HepG2 (cell line): ENCODE data around the gene CFAP99.

Source experiments
- EHMT2 ChIP-seq: fragments of 200-600 bp; sonication (generic); IDR thresholded peaks from 2 replicates; pipeline ENCODE4 v1.7.0; 2017; ENCODE audit warnings: antibody characterized with exemption, low read depth, low read length, borderline replicate concordance
- MEIS2 ChIP-seq: sonication (generic); formaldehyde crosslinking; IDR thresholded peaks from 2 replicates; pipeline ENCODE4 v1.9.0; 2021; ENCODE audit warnings: mild to moderate bottlenecking, missing genetic modification reagents
- ZNF20 ChIP-seq: sonication (generic); formaldehyde crosslinking; IDR thresholded peaks from 2 replicates; pipeline ENCODE4 v1.4.0; 2020; ENCODE audit warnings: mild to moderate bottlenecking, moderate library complexity, missing genetic modification reagents
- ZNF644 ChIP-seq: IDR thresholded peaks from 2 replicates; pipeline ENCODE4 v1.6.1; 2016; ENCODE audit warnings: low read depth
- ZSCAN25 ChIP-seq: sonication (generic); formaldehyde crosslinking; IDR thresholded peaks from 2 replicates; pipeline ENCODE4 v1.8.0; 2022; ENCODE audit warnings: mild to moderate bottlenecking, missing genetic modification reagents
- TF ChIP-seq, protein P1 (sequence below): sonication (generic); formaldehyde crosslinking; IDR thresholded peaks from 2 replicates; pipeline ENCODE4 v1.4.0; 2020; ENCODE audit warnings: mild to moderate bottlenecking, missing genetic modification reagents, borderline replicate concordance

DNA sequence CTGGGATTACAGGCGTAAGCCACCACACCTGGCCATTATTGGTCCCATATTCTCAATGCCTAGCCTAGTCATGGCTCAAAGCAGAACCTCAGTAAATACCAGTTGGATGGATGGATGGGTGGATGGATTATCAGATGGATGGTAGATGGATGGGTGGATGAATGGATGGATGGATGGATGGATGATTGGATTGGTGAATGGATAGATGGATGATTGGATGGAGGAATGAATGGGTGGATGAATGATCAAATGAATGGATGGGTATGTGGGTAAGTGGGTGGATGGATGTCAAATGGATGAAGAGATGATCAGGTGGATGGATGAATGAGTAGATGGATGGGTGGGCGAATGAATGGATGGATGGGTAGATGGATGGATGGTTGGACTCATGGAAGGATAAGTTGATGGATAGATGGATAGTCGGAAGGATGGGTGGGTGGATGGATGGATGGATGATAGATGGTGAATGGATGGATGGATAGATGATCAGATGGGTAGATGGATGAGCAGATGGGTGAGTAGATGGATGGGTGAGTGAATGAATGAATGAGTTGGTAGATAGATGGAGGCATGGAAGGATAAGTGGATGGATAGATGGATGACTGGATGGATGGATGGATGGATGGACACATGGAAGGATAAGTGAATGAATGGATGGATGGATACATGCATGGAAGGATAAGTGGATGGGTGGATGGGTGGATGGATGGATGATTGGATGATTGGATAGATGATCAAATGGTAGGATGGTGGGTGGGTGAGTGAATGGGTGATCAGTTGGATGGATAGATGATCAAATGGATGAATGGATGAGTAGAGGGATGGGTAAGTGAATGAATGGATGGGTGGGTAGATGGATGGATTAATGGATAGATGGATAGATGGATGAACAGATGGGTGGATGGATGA lies 28.2 kb downstream of the CFAP99 start:
- TF ChIP-seq ZNF20 (CRISPR knock-in tag) (no peak), MEIS2 (CRISPR knock-in tag) (no peak), ZNF644 (CRISPR knock-in tag) (no peak), EHMT2 (no peak), ZSCAN25 (CRISPR knock-in tag) (no peak)
- TF ChIP-seq, protein P1, sequence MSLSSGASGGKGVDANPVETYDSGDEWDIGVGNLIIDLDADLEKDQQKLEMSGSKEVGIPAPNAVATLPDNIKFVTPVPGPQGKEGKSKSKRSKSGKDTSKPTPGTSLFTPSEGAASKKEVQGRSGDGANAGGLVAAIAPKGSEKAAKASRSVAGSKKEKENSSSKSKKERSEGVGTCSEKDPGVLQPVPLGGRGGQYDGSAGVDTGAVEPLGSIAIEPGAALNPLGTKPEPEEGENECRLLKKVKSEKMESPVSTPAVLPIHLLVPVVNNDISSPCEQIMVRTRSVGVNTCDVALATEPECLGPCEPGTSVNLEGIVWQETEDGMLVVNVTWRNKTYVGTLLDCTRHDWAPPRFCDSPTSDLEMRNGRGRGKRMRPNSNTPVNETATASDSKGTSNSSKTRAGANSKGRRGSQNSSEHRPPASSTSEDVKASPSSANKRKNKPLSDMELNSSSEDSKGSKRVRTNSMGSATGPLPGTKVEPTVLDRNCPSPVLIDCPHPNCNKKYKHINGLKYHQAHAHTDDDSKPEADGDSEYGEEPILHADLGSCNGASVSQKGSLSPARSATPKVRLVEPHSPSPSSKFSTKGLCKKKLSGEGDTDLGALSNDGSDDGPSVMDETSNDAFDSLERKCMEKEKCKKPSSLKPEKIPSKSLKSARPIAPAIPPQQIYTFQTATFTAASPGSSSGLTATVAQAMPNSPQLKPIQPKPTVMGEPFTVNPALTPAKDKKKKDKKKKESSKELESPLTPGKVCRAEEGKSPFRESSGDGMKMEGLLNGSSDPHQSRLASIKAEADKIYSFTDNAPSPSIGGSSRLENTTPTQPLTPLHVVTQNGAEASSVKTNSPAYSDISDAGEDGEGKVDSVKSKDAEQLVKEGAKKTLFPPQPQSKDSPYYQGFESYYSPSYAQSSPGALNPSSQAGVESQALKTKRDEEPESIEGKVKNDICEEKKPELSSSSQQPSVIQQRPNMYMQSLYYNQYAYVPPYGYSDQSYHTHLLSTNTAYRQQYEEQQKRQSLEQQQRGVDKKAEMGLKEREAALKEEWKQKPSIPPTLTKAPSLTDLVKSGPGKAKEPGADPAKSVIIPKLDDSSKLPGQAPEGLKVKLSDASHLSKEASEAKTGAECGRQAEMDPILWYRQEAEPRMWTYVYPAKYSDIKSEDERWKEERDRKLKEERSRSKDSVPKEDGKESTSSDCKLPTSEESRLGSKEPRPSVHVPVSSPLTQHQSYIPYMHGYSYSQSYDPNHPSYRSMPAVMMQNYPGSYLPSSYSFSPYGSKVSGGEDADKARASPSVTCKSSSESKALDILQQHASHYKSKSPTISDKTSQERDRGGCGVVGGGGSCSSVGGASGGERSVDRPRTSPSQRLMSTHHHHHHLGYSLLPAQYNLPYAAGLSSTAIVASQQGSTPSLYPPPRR (CRISPR knock-in tag), result no peak
